K562 (cell line): ENCODE results near the gene PAQR6. TPM values are rescaled to one million over a fixed set of nuclear protein-coding genes. Genes with fewer than 3 reads are reported as not detected.

ENCODE experiments used
- CC2D1A ChIP-seq: fragments of 450-650 bp; IDR thresholded peaks from 2 replicates; pipeline ENCODE4 v1.6.1; 2017; ENCODE audit warnings: mild to moderate bottlenecking
- CREM ChIP-seq: IDR thresholded peaks from 2 replicates; pipeline ENCODE4 v1.6.1; 2014; ENCODE audit warnings: antibody characterized with exemption, low read depth
- HLTF ChIP-seq: fragments of 450-650 bp; IDR thresholded peaks from 2 replicates; pipeline ENCODE4 v1.6.1; 2016
- SREBF1 ChIP-seq: fragments of 150-350 bp; IDR thresholded peaks from 2 replicates; pipeline ENCODE4 v1.6.1; 2014; ENCODE audit warnings: antibody characterized with exemption, low read depth, low read length, borderline replicate concordance
- ZZZ3 ChIP-seq: fragments of 450-650 bp; IDR thresholded peaks from 2 replicates; pipeline ENCODE4 v1.6.1; 2016; ENCODE audit warnings: antibody characterized with exemption, mild to moderate bottlenecking, moderate library complexity
- polyA plus RNA-seq, 8 experiments: library from polyadenylated mRNA; depleted of rRNA in 4 of 8; stranded (reverse) in 5 of 8; unstranded in 3 of 8; fragments of >200 nt; fragmentation: Nextera tagmentation in 2 of 8; fragmentation: Illumina TruSeq in 1 of 8; extraction: Ambion mirVana in 2 of 8; extraction: Trizol in 1 of 8; gene quantifications; 2 replicates each; pipeline versions ENCODE4 v1.2.1 to v1.2.3, GENCODE V29; 2011 to 2014; ENCODE audit warnings: inconsistent platforms in 1 of 8, missing spikeins in 1 of 8
- total RNA-seq, 7 experiments: library from RNA; depleted of rRNA in 6 of 7; stranded (reverse); fragments of >200 nt in 6 of 7; fragmentation: Illumina TruSeq in 2 of 7; extraction: Trizol in 2 of 7; gene quantifications; 2 replicates each; pipeline versions ENCODE4 v1.2.1 to v1.2.3, GENCODE V29; 2011 to 2021; ENCODE audit warnings: low replicate concordance in 1 of 7
- TF ChIP-seq, protein P1 (sequence below), 2 experiments: fragments of 150-350 bp in 1 of 2; IDR thresholded peaks; 2 replicates each; pipeline ENCODE4 v1.6.1; 2012 to 2016; ENCODE audit warnings: low read depth in 2 of 2, low read length in 2 of 2, mild to moderate bottlenecking in 1 of 2, moderate library complexity in 1 of 2
- TF ChIP-seq, protein P2 (sequence below): fragments of 250-450 bp; sonication (Bioruptor Pico); IDR thresholded peaks from 2 replicates; pipeline ENCODE4 v1.5.0; 2021
- TF ChIP-seq, protein P3 (sequence below): sonication (generic); formaldehyde crosslinking; IDR thresholded peaks from 2 replicates; pipeline ENCODE4 v1.8.0; 2022; ENCODE audit warnings: mild to moderate bottlenecking, missing genetic modification reagents
- TF ChIP-seq, protein P4 (sequence below): fragments of 250-450 bp; sonication (Bioruptor Pico); IDR thresholded peaks from 2 replicates; pipeline ENCODE4 v1.4.0; 2020; ENCODE audit warnings: mild to moderate bottlenecking
- TF ChIP-seq, protein P5 (sequence below): sonication (generic); formaldehyde crosslinking; IDR thresholded peaks from 2 replicates; pipeline ENCODE4 v1.8.1; 2023; ENCODE audit warnings: missing genetic modification reagents, mild to moderate bottlenecking, borderline replicate concordance

The PAQR6 gene
- total and polyA plus RNA-seq, 9 of the 15 experiments (the other 6 are each of a cell fraction or from before 2014, with no cell fraction given): 0.07 to 1.8 (median 0.62) TPM

GRCh38 chr1:156193488-156194299 is 54.2 kb downstream of the PAQR6 start, which contains the start of gene SLC25A44 (continued):
- TF ChIP-seq, protein P1, sequence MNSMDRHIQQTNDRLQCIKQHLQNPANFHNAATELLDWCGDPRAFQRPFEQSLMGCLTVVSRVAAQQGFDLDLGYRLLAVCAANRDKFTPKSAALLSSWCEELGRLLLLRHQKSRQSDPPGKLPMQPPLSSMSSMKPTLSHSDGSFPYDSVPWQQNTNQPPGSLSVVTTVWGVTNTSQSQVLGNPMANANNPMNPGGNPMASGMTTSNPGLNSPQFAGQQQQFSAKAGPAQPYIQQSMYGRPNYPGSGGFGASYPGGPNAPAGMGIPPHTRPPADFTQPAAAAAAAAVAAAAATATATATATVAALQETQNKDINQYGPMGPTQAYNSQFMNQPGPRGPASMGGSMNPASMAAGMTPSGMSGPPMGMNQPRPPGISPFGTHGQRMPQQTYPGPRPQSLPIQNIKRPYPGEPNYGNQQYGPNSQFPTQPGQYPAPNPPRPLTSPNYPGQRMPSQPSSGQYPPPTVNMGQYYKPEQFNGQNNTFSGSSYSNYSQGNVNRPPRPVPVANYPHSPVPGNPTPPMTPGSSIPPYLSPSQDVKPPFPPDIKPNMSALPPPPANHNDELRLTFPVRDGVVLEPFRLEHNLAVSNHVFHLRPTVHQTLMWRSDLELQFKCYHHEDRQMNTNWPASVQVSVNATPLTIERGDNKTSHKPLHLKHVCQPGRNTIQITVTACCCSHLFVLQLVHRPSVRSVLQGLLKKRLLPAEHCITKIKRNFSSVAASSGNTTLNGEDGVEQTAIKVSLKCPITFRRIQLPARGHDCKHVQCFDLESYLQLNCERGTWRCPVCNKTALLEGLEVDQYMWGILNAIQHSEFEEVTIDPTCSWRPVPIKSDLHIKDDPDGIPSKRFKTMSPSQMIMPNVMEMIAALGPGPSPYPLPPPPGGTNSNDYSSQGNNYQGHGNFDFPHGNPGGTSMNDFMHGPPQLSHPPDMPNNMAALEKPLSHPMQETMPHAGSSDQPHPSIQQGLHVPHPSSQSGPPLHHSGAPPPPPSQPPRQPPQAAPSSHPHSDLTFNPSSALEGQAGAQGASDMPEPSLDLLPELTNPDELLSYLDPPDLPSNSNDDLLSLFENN (IDR thresholded peaks at IDR 0.05; ENCODE audit: low read depth in 2 of 2, low read length in 2 of 2): no peak
- TF ChIP-seq ZZZ3 (0 out of 2 replicates have a peak, but pooled peaks have one; percentile 68), SREBF1 (peak; percentile 96), CREM (peak; percentile 91), CC2D1A (no peak; the same call in 1 of the 2 replicates), HLTF (no peak)
- TF ChIP-seq, protein P2, sequence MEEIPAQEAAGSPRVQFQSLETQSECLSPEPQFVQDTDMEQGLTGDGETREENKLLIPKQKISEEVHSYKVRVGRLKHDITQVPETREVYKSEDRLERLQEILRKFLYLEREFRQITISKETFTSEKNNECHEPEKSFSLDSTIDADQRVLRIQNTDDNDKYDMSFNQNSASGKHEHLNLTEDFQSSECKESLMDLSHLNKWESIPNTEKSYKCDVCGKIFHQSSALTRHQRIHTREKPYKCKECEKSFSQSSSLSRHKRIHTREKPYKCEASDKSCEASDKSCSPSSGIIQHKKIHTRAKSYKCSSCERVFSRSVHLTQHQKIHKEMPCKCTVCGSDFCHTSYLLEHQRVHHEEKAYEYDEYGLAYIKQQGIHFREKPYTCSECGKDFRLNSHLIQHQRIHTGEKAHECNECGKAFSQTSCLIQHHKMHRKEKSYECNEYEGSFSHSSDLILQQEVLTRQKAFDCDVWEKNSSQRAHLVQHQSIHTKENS (CRISPR knock-in tag): no peak
- TF ChIP-seq, protein P3, sequence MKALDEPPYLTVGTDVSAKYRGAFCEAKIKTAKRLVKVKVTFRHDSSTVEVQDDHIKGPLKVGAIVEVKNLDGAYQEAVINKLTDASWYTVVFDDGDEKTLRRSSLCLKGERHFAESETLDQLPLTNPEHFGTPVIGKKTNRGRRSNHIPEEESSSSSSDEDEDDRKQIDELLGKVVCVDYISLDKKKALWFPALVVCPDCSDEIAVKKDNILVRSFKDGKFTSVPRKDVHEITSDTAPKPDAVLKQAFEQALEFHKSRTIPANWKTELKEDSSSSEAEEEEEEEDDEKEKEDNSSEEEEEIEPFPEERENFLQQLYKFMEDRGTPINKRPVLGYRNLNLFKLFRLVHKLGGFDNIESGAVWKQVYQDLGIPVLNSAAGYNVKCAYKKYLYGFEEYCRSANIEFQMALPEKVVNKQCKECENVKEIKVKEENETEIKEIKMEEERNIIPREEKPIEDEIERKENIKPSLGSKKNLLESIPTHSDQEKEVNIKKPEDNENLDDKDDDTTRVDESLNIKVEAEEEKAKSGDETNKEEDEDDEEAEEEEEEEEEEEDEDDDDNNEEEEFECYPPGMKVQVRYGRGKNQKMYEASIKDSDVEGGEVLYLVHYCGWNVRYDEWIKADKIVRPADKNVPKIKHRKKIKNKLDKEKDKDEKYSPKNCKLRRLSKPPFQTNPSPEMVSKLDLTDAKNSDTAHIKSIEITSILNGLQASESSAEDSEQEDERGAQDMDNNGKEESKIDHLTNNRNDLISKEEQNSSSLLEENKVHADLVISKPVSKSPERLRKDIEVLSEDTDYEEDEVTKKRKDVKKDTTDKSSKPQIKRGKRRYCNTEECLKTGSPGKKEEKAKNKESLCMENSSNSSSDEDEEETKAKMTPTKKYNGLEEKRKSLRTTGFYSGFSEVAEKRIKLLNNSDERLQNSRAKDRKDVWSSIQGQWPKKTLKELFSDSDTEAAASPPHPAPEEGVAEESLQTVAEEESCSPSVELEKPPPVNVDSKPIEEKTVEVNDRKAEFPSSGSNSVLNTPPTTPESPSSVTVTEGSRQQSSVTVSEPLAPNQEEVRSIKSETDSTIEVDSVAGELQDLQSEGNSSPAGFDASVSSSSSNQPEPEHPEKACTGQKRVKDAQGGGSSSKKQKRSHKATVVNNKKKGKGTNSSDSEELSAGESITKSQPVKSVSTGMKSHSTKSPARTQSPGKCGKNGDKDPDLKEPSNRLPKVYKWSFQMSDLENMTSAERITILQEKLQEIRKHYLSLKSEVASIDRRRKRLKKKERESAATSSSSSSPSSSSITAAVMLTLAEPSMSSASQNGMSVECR (CRISPR knock-in tag): no peak; the same call in 1 of the 2 replicates
- TF ChIP-seq, protein P4, sequence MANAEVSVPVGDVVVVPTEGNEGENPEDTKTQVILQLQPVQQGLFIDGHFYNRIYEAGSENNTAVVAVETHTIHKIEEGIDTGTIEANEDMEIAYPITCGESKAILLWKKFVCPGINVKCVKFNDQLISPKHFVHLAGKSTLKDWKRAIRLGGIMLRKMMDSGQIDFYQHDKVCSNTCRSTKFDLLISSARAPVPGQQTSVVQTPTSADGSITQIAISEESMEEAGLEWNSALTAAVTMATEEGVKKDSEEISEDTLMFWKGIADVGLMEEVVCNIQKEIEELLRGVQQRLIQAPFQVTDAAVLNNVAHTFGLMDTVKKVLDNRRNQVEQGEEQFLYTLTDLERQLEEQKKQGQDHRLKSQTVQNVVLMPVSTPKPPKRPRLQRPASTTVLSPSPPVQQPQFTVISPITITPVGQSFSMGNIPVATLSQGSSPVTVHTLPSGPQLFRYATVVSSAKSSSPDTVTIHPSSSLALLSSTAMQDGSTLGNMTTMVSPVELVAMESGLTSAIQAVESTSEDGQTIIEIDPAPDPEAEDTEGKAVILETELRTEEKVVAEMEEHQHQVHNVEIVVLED: no peak
- TF ChIP-seq, protein P5, sequence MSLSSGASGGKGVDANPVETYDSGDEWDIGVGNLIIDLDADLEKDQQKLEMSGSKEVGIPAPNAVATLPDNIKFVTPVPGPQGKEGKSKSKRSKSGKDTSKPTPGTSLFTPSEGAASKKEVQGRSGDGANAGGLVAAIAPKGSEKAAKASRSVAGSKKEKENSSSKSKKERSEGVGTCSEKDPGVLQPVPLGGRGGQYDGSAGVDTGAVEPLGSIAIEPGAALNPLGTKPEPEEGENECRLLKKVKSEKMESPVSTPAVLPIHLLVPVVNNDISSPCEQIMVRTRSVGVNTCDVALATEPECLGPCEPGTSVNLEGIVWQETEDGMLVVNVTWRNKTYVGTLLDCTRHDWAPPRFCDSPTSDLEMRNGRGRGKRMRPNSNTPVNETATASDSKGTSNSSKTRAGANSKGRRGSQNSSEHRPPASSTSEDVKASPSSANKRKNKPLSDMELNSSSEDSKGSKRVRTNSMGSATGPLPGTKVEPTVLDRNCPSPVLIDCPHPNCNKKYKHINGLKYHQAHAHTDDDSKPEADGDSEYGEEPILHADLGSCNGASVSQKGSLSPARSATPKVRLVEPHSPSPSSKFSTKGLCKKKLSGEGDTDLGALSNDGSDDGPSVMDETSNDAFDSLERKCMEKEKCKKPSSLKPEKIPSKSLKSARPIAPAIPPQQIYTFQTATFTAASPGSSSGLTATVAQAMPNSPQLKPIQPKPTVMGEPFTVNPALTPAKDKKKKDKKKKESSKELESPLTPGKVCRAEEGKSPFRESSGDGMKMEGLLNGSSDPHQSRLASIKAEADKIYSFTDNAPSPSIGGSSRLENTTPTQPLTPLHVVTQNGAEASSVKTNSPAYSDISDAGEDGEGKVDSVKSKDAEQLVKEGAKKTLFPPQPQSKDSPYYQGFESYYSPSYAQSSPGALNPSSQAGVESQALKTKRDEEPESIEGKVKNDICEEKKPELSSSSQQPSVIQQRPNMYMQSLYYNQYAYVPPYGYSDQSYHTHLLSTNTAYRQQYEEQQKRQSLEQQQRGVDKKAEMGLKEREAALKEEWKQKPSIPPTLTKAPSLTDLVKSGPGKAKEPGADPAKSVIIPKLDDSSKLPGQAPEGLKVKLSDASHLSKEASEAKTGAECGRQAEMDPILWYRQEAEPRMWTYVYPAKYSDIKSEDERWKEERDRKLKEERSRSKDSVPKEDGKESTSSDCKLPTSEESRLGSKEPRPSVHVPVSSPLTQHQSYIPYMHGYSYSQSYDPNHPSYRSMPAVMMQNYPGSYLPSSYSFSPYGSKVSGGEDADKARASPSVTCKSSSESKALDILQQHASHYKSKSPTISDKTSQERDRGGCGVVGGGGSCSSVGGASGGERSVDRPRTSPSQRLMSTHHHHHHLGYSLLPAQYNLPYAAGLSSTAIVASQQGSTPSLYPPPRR (CRISPR knock-in tag): no peak
